Liver (tissue), 9 donors: ENCODE results near the gene PARP8. TPM values are rescaled to one million over a fixed set of nuclear protein-coding genes. Genes with fewer than 3 reads are reported as not detected.

ENCODE experiments used
- DNase-seq: peaks from one replicate; pipeline ENCODE4 v3.0.0-alpha.2; 2017; ENCODE audit warnings: low spot score
- H3K27ac ChIP-seq, 2 donors: one replicate each; pipeline ENCODE4 v1.7.0; 2013; ENCODE audit warnings: inconsistent platforms in 2 of 2, low read length in 2 of 2, control low read depth in 1 of 2, low read depth in 1 of 2, mild to moderate bottlenecking in 1 of 2
- H3K27me3 ChIP-seq, 4 donors: one replicate each; pipeline versions ENCODE4 v1.6.1 to v1.7.0; 2013; ENCODE audit warnings: low read length in 3 of 4, inconsistent platforms in 1 of 4, mild to moderate bottlenecking in 1 of 4, moderate library complexity in 1 of 4; ENCODE audit not compliant: control insufficient read depth in 4 of 4, insufficient read depth in 4 of 4
- H3K36me3 ChIP-seq, 4 donors: one replicate each; pipeline versions ENCODE4 v1.6.1 to v1.7.0; 2013; ENCODE audit warnings: low read length in 3 of 4, mild to moderate bottlenecking in 3 of 4, low read depth in 1 of 4, moderate library complexity in 1 of 4; ENCODE audit not compliant: control insufficient read depth in 4 of 4, insufficient read depth in 3 of 4
- H3K4me1 ChIP-seq, 4 donors: one replicate each; pipeline versions ENCODE4 v1.6.1 to v1.7.0; 2013; ENCODE audit warnings: low read length in 3 of 4, mild to moderate bottlenecking in 3 of 4, moderate library complexity in 1 of 4; ENCODE audit not compliant: control insufficient read depth in 4 of 4, insufficient read depth in 4 of 4
- H3K4me3 ChIP-seq, 3 donors: one replicate each; pipeline versions ENCODE4 v1.6.1 to v1.7.0; 2013; ENCODE audit warnings: low read length in 3 of 3, control low read depth in 1 of 3, low read depth in 1 of 3, mild to moderate bottlenecking in 1 of 3
- H3K9ac ChIP-seq, 2 donors: one replicate each; pipeline ENCODE4 v1.7.0; 2013; ENCODE audit warnings: low read length in 2 of 2, mild to moderate bottlenecking in 2 of 2, moderate library complexity in 2 of 2, control low read depth in 1 of 2, low read depth in 1 of 2
- H3K9me3 ChIP-seq, 4 donors: one replicate each; pipeline versions ENCODE4 v1.6.1 to v1.7.0; 2013; ENCODE audit warnings: low read length in 3 of 4; ENCODE audit not compliant: control insufficient read depth in 4 of 4
- ATF3 ChIP-seq: IDR thresholded peaks from 2 replicates; pipeline ENCODE4 v1.6.1; 2016; ENCODE audit warnings: antibody characterized with exemption
- EGR1 ChIP-seq, 2 donors: IDR thresholded peaks; 2 replicates each; pipeline ENCODE4 v1.6.1; 2016 to 2018; ENCODE audit warnings: antibody characterized with exemption in 2 of 2, low read depth in 2 of 2
- FOXA1 ChIP-seq: IDR thresholded peaks from 2 replicates; pipeline ENCODE4 v1.6.1; 2016; ENCODE audit warnings: antibody characterized with exemption
- FOXA2 ChIP-seq: IDR thresholded peaks from 2 replicates; pipeline ENCODE4 v1.6.1; 2016; ENCODE audit warnings: antibody characterized with exemption
- GABPA ChIP-seq, 2 donors: IDR thresholded peaks in 1 of 2; conservative IDR thresholded peaks in 1 of 2; 2 replicates each; pipeline ENCODE4 v1.6.1; 2016; ENCODE audit warnings: antibody characterized with exemption in 2 of 2, mild to moderate bottlenecking in 1 of 2, moderate library complexity in 1 of 2
- HNF4A ChIP-seq, 2 donors: conservative IDR thresholded peaks; 2 replicates each; pipeline ENCODE4 v1.6.1; 2016; ENCODE audit warnings: antibody characterized with exemption in 2 of 2, mild to moderate bottlenecking in 2 of 2
- HNF4G ChIP-seq: IDR thresholded peaks from 2 replicates; pipeline ENCODE4 v1.6.1; 2016; ENCODE audit warnings: antibody characterized with exemption
- JUND ChIP-seq, 2 donors: IDR thresholded peaks; 2 replicates each; pipeline ENCODE4 v1.6.1; 2016; ENCODE audit warnings: antibody characterized with exemption in 2 of 2
- MAX ChIP-seq: IDR thresholded peaks from 2 replicates; pipeline ENCODE4 v1.6.1; 2016; ENCODE audit warnings: antibody characterized with exemption
- NR2F2 ChIP-seq: IDR thresholded peaks from 2 replicates; pipeline ENCODE4 v1.6.1; 2016; ENCODE audit warnings: antibody characterized with exemption
- RAD21 ChIP-seq, 2 donors: IDR thresholded peaks; 2 replicates each; pipeline ENCODE4 v1.6.1; 2016; ENCODE audit warnings: antibody characterized with exemption in 2 of 2, mild to moderate bottlenecking in 2 of 2
- REST ChIP-seq: IDR thresholded peaks from 2 replicates; pipeline ENCODE4 v1.6.1; 2016; ENCODE audit warnings: antibody characterized with exemption, mild to moderate bottlenecking
- RXRA ChIP-seq, 2 donors: IDR thresholded peaks; 2 replicates each; pipeline ENCODE4 v1.6.1; 2017 to 2018; ENCODE audit warnings: antibody characterized with exemption in 2 of 2, mild to moderate bottlenecking in 1 of 2
- SP1 ChIP-seq: IDR thresholded peaks from 2 replicates; pipeline ENCODE4 v1.6.1; 2018; ENCODE audit warnings: antibody characterized with exemption, mild to moderate bottlenecking
- TAF1 ChIP-seq: conservative IDR thresholded peaks from 2 replicates; pipeline ENCODE4 v1.6.1; 2016; ENCODE audit warnings: antibody characterized with exemption, mild to moderate bottlenecking
- YY1 ChIP-seq: IDR thresholded peaks from 2 replicates; pipeline ENCODE4 v1.6.1; 2016; ENCODE audit warnings: antibody characterized with exemption, mild to moderate bottlenecking
- whole genome bisulfite sequencing: extraction: QIAGEN DNeasy Blood & Tissue Kit; methylation state at CpG from one replicate; pipeline ENCODE4 v1.1.7; 2013; 5-methylcytosine and 5-hydroxymethylcytosine counted together
- polyA plus RNA-seq, 2 donors: library from polyadenylated mRNA; stranded (reverse) in 1 of 2; unstranded in 1 of 2; fragments of 200-250 nt in 1 of 2; fragments of >200 nt in 1 of 2; fragmentation: Nextera tagmentation in 1 of 2; extraction: Ambion mirVana in 1 of 2; gene quantifications; one replicate each; pipeline versions ENCODE4 v1.2.1 to v1.2.3, GENCODE V29; 2013 to 2015
- total RNA-seq, 2 donors: library from RNA; depleted of rRNA; stranded (reverse); fragments of >200 nt; gene quantifications; one replicate each; pipeline ENCODE4 v1.2.3, GENCODE V29; 2014
- donor health status: healthy.
- donor health status: healthy.
- donor health status: healthy.
- donor health status: healthy.
- donor health status: healthy.

Gene PARP8
- total and polyA plus RNA-seq, 4 donors = 3.9 to 16.0 (median 7.1) TPM

GRCh38 chr5:50832657-50833284, 166.3 kb downstream of the PARP8 start:
- Histone ChIP-seq H3K27ac (no peak overlapping the region), H3K36me3 (peaks cover 0 to 11% (median 8%) of the 10 kb centered on the region in 4 donors), H3K9me3 (no peaks in the 10 kb centered on the region), H3K4me1 (no peaks in the 10 kb centered on the region), H3K9ac (no peak overlapping the region), H3K27me3 (no peaks in the 10 kb centered on the region), H3K4me3 (no peak overlapping the region)
- TF ChIP-seq FOXA1 (no peak), GABPA (IDR thresholded peaks at IDR 0.05 in 1 of 2, conservative IDR thresholded peaks at IDR 0.05 in 1 of 2) (no peak), HNF4A (conservative IDR thresholded peaks at IDR 0.05) (no peak), RXRA (IDR thresholded peaks at IDR 0.05) (no peak), TAF1 (no peak), FOXA2 (no peak), NR2F2 (no peak), SP1 (no peak), RAD21 (IDR thresholded peaks at IDR 0.05) (no peak), MAX (no peak), HNF4G (no peak), REST (no peak), ATF3 (no peak), YY1 (no peak)
- WGBS = 92% methylated on average over 4 of the region's 4 CpGs
- DNase-seq = no peak

GRCh38 chr5:50836356-50836755, 169.9 kb downstream of the PARP8 start:
- Histone ChIP-seq H3K4me1 (no peaks in the 10 kb centered on the region), H3K9ac (no peak overlapping the region), H3K36me3 (peaks cover 0 to 9% (median 3%) of the 10 kb centered on the region in 4 donors), H3K27me3 (no peaks in the 10 kb centered on the region), H3K9me3 (no peaks in the 10 kb centered on the region), H3K4me3 (no peak overlapping the region), H3K27ac (no peak overlapping the region)
- DNase-seq = no peak
- WGBS = 95% methylated on average over 2 of the region's 2 CpGs
- no peak for TF ChIP-seq ATF3
- TF ChIP-seq YY1 = no peak
- no peak for TF ChIP-seq NR2F2
- no peak for TF ChIP-seq EGR1 (IDR thresholded peaks at IDR 0.05; ENCODE audit: low read depth in 2 of 2)
- no peak for TF ChIP-seq RAD21 (IDR thresholded peaks at IDR 0.05)
- TF ChIP-seq JUND (IDR thresholded peaks at IDR 0.05) = no peak
- TF ChIP-seq FOXA1 = no peak
- no peak for TF ChIP-seq HNF4A (conservative IDR thresholded peaks at IDR 0.05)
- TF ChIP-seq HNF4G = no peak
- TF ChIP-seq REST = no peak
- TF ChIP-seq TAF1 = no peak
- TF ChIP-seq FOXA2 = no peak
